ENCODE results near the gene FN1.

The FN1 gene

GRCh38 chr2:215407061-215407460 lies 28.8 kb downstream of the FN1 start:
- no peak for DNase-seq (ENCODE audit: low read depth)

- DNase-seq (ENCODE audit: low read depth), result no peak
These were observed 29.9 kb downstream of the FN1 start for GRCh38 chr2:215405722-215406581.

GRCh38 chr2:215404348-215405012 lies 31.4 kb downstream of the FN1 start:
- no peak for DNase-seq (ENCODE audit: low read depth)

- DNase-seq (ENCODE audit: low read depth), result no peak
These were observed 32.2 kb downstream of the FN1 start for GRCh38 chr2:215403441-215404347.

- DNase-seq (ENCODE audit: low read depth), result no peak
These were observed 33.9 kb downstream of the FN1 start for GRCh38 chr2:215401896-215402379.

- DNase-seq (ENCODE audit: low read depth), result no peak
These were observed 36.7 kb downstream of the FN1 start for GRCh38 chr2:215399067-215399716.

- no peak for DNase-seq (ENCODE audit: low read depth)
These were observed 38.1 kb downstream of the FN1 start for GRCh38 chr2:215397632-215398341.

GRCh38 chr2:215396595-215397313 lies 39.1 kb downstream of the FN1 start:
- no peak for DNase-seq (ENCODE audit: low read depth)

GRCh38 chr2:215395687-215396460 lies 40.0 kb downstream of the FN1 start:
- DNase-seq (ENCODE audit: low read depth), result no peak

- DNase-seq (ENCODE audit: low read depth), result no peak
These were observed 41.6 kb downstream of the FN1 start for GRCh38 chr2:215394102-215394805.

- no peak for DNase-seq (ENCODE audit: low read depth)
These were observed 43.1 kb downstream of the FN1 start for GRCh38 chr2:215392687-215393270.

GRCh38 chr2:215392164-215392563 lies 43.7 kb downstream of the FN1 start:
- no peak for DNase-seq (ENCODE audit: low read depth)

GRCh38 chr2:215391531-215391930 lies 44.3 kb downstream of the FN1 start:
- no peak for DNase-seq (ENCODE audit: low read depth)

GRCh38 chr2:215390550-215390913 lies 45.3 kb downstream of the FN1 start:
- DNase-seq (ENCODE audit: low read depth), result no peak

- DNase-seq (ENCODE audit: low read depth), result no peak
These were observed 47.7 kb downstream of the FN1 start for GRCh38 chr2:215388002-215388728.

- no peak for DNase-seq (ENCODE audit: low read depth)
These were observed 49.3 kb downstream of the FN1 start for GRCh38 chr2:215386566-215386965.

- DNase-seq (ENCODE audit: low read depth), result no peak
These were observed 51.2 kb downstream of the FN1 start for GRCh38 chr2:215384710-215385109.

Measured in activated T-helper 9 cell treated with anti-CD3 and anti-CD28 coated beads, Interleukin-2, amount 50 U/mL, for 16 hours (primary cell).